Transverse colon (tissue), 4 donors: ENCODE measurements around the gene ARHGEF3. TPM values are rescaled to one million over a fixed set of nuclear protein-coding genes. Genes with fewer than 3 reads are reported as not detected.

ENCODE experiments used
- DNase-seq: peaks from one replicate; pipeline ENCODE4 v3.0.0-alpha.2; 2019
- H3K27ac ChIP-seq, 4 donors: fragments of 200-600 bp; sonication (generic); 2 replicates each; pipeline ENCODE4 v1.5.1; 2016 to 2018; ENCODE audit warnings: inconsistent platforms in 4 of 4
- H3K27me3 ChIP-seq: fragments of 200-600 bp; sonication (generic); 2 replicates; pipeline ENCODE4 v1.5.1; 2017; ENCODE audit warnings: inconsistent platforms
- H3K36me3 ChIP-seq, 4 donors: fragments of 200-600 bp; sonication (generic); 2 replicates each; pipeline ENCODE4 v1.5.1; 2017 to 2019; ENCODE audit warnings: inconsistent platforms in 4 of 4
- H3K4me1 ChIP-seq, 4 donors: fragments of 200-600 bp; sonication (generic); 2 replicates each; pipeline ENCODE4 v1.5.1; 2017 to 2020; ENCODE audit warnings: inconsistent platforms in 4 of 4
- H3K4me3 ChIP-seq, 4 donors: fragments of 200-600 bp; sonication (generic); 1 replicate in 1 of 4; 2 replicates in 3 of 4; pipeline versions ENCODE4 v1.5.1 to v1.6.1; 2017 to 2019; ENCODE audit warnings: inconsistent platforms in 4 of 4
- H3K9me3 ChIP-seq, 2 donors: fragments of 200-600 bp; sonication (generic); 2 replicates each; pipeline ENCODE4 v1.5.1; 2017 to 2019; ENCODE audit warnings: inconsistent platforms in 2 of 2
- CTCF ChIP-seq, 5 experiments: fragments of 200-600 bp in 3 of 5; fragments of 450-650 bp in 2 of 5; sonication (generic) in 3 of 5; IDR thresholded peaks; 1 replicate in 2 of 5; 2 replicates in 3 of 5; pipeline ENCODE4 v1.5.1; 2016 to 2017; ENCODE audit warnings: antibody characterized with exemption in 5 of 5, inconsistent platforms in 3 of 5, mild to moderate bottlenecking in 2 of 5, moderate library complexity in 1 of 5
- EP300 ChIP-seq: sonication (generic); formaldehyde crosslinking; IDR thresholded peaks from one replicate; pipeline ENCODE4 v1.6.1; 2017; ENCODE audit warnings: antibody characterized with exemption, low read depth
- POLR2A ChIP-seq: fragments of 450-650 bp; IDR thresholded peaks from one replicate; pipeline ENCODE4 v1.6.1; 2016; ENCODE audit warnings: antibody characterized with exemption, mild to moderate bottlenecking, moderate library complexity
- POLR2AphosphoS5 ChIP-seq, 3 donors: sonication (generic); formaldehyde crosslinking; IDR thresholded peaks; one replicate each; pipeline ENCODE4 v1.6.1; 2016; ENCODE audit warnings: antibody characterized with exemption in 3 of 3
- WGBS, 2 donors: methylation state at CpG; one replicate each; pipeline ENCODE4 v1.1.5; 2018; ENCODE audit warnings: low coverage in 1 of 2; 5-methylcytosine and 5-hydroxymethylcytosine counted together
- in situ Hi-C, 4 donors: fragments of 200-750 bp; cut with MboI; loops; one replicate each; pipeline versions ENCODE4 v1.15.0 to v1.15.1; 2017; ENCODE audit warnings: low sequenced_read_pairs in 3 of 4, low pct_ligation_motif_present in 1 of 4, low pct_unique_long_range_greater_than_20kb in 1 of 4
- intact Hi-C: fragments of 100-400 bp; cut with DNase I; formaldehyde crosslinking; loops from one replicate; pipeline ENCODE4 v1.15.1; 2023; ENCODE audit warnings: low total_unique reads
- total RNA-seq, 4 donors: library from RNA; depleted of rRNA; stranded (reverse); fragments of >200 nt; gene quantifications; one replicate each; pipeline ENCODE4 v1.1.0, GENCODE V29; 2016

ARHGEF3 gene
- total RNA-seq, 4 donors from 2014 or later, result 2.6 to 13.2 (median 5.6) TPM

DNA sequence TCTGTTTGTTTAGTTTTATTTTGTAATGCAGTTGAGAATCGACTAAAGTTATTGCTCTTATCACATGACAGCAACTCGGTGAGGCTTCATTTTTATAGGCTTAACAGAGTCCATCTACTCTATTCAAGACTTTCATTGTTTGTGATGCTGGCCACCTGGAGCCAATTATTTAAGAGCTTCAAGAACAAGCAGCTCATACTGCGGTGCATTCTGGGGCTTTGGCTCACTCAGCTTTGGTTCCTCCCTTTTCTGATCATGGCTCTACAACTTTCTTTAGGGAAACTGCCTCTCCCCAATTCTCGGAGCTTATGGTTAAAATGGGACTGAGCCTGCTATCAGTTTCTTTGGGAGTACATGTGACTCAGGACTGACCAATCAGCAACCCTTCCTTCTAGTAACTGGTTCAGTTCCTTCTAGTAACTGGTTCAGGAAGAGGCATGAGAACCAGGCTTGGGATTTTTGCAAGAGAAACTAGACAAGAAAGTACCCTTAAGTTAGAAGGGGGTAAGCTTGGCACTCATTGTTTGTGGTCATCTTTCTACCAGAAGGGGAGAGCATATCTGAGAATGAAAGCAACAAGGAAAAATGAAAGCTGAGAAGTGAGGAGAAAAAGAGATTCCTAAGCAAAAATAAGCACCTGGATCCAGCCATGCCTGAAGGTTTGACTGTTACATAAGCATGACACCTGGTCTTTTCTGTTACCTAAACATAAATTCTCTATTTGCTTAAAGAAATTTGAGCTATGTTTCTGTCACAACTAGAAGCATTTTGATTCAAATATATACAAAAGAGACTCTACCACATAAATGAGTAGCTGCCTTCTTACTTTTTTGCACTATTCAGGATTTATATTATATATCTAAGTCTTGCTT is 24.1 kb upstream of the ARHGEF3 start:
- H3K27ac ChIP-seq, result no peak overlapping the region
- in situ Hi-C loops (no loop called here), intact Hi-C loops (no loop called here)
- H3K4me3 ChIP-seq, result no peak overlapping the region
- peaks cover 0 to 4% (median 4%) of the 10 kb centered on the region in 4 donors for H3K4me1 ChIP-seq
- no peaks in the 10 kb centered on the region for H3K27me3 ChIP-seq
- DNase-seq, result no peak
- no peaks in the 10 kb centered on the region for H3K9me3 ChIP-seq
- no peak for TF ChIP-seq CTCF (IDR thresholded peaks at IDR 0.05)
- TF ChIP-seq POLR2AphosphoS5 (IDR thresholded peaks at IDR 0.05), result no peak
- H3K36me3 ChIP-seq, result no peaks in the 10 kb centered on the region
- WGBS, 2 donors, result 40 to 52% methylated on average over 1 to 4 of the region's 4 CpGs

DNA sequence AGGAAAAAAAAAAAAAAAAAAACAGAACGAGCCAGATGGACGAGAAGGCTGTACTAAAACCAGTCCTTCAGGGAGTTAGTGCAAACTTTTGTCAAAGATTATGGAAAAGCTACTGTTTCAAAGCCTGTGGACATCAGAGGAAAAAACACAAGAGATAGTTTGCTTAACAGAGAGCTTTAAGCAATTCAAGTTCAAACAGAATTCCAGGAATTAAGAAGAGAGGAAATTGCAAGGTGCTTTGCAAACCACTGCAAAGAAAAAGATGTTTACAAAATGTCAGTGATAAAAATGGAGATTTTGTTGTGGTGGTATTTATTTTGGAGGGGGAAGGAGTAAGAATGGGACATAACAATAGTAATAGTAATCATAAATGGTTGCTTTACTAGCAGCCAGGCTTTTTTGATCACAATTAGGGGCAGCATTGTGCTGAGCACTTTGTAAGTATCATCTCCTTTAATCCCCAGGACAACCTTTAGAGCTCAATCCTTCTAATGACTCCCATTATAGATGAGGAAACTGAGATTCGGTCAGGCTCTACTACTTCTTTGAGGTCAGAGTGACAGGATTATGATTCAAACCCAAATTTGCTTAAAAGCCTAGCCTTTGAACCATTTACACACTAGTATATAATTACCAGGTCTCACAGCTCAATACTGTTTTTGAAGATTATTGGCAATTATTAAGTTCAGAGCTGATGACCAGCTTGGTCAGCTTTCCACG is 22.4 kb upstream of the ARHGEF3 start:
- H3K4me1 ChIP-seq, result peaks cover 0 to 4% (median 4%) of the 10 kb centered on the region in 4 donors
- in situ Hi-C loops (loop anchor here in 1 of 4 donors (25.0 kb wide), 1 partner anchor 163 kb away; no protein-coding TSS in a partner anchor), intact Hi-C loops (no loop called here)
- no peak overlapping the region for H3K4me3 ChIP-seq
- H3K27ac ChIP-seq, result no peak overlapping the region
- H3K36me3 ChIP-seq, result no peaks in the 10 kb centered on the region
- DNase-seq, result no peak
- H3K27me3 ChIP-seq, result no peaks in the 10 kb centered on the region
- 45 to 51% methylated on average over 4 of the region's 4 CpGs for WGBS, 2 donors
- H3K9me3 ChIP-seq, result no peaks in the 10 kb centered on the region
- TF ChIP-seq POLR2AphosphoS5 (IDR thresholded peaks at IDR 0.05) (no peak), POLR2A (no peak), EP300 (no peak)

GRCh38 chr3:56823421-56823926 is 21.7 kb upstream of the ARHGEF3 start:
- Histone ChIP-seq H3K4me1 (peaks cover 0 to 4% (median 4%) of the 10 kb centered on the region in 4 donors), H3K36me3 (no peaks in the 10 kb centered on the region), H3K4me3 (no peak overlapping the region), H3K27me3 (no peaks in the 10 kb centered on the region), H3K9me3 (no peaks in the 10 kb centered on the region), H3K27ac (no peak overlapping the region)
- intact Hi-C loops, result no loop called here
- TF ChIP-seq EP300, result no peak
- TF ChIP-seq CTCF (IDR thresholded peaks at IDR 0.05), result no peak
- no peak for TF ChIP-seq POLR2A
- no peak for TF ChIP-seq POLR2AphosphoS5 (IDR thresholded peaks at IDR 0.05)
- in situ Hi-C loops, result loop anchor here in 1 of 4 donors (25.0 kb wide), 1 partner anchor 164 kb away; no protein-coding TSS in a partner anchor
- no peak for DNase-seq

GRCh38 chr3:56822501-56822900 is 20.8 kb upstream of the ARHGEF3 start:
- H3K36me3 ChIP-seq, result no peaks in the 10 kb centered on the region
- no peak overlapping the region for H3K4me3 ChIP-seq
- intact Hi-C loops, result no loop called here
- H3K4me1 ChIP-seq, result peaks cover 0 to 4% (median 4%) of the 10 kb centered on the region in 4 donors
- no peaks in the 10 kb centered on the region for H3K9me3 ChIP-seq
- no peak overlapping the region for H3K27ac ChIP-seq
- in situ Hi-C loops, result loop anchor here in 1 of 4 donors (25.0 kb wide), 1 partner anchor 165 kb away; no protein-coding TSS in a partner anchor
- no peaks in the 10 kb centered on the region for H3K27me3 ChIP-seq
- TF ChIP-seq EP300 (no peak), POLR2AphosphoS5 (IDR thresholded peaks at IDR 0.05) (no peak), CTCF (IDR thresholded peaks at IDR 0.05) (no peak), POLR2A (no peak)
- DNase-seq, result no peak
- WGBS, 2 donors, result 73 to 83% methylated on average over 3 to 7 of the region's 7 CpGs
